ENCODE measurements around the gene AHSG. TPM values are rescaled to one million over a fixed set of nuclear protein-coding genes. Genes with fewer than 3 reads are reported as not detected.

AHSG gene
- total RNA-seq, 4 donors from 2014 or later, result 0.36 TPM; not detected in 3

DNA sequence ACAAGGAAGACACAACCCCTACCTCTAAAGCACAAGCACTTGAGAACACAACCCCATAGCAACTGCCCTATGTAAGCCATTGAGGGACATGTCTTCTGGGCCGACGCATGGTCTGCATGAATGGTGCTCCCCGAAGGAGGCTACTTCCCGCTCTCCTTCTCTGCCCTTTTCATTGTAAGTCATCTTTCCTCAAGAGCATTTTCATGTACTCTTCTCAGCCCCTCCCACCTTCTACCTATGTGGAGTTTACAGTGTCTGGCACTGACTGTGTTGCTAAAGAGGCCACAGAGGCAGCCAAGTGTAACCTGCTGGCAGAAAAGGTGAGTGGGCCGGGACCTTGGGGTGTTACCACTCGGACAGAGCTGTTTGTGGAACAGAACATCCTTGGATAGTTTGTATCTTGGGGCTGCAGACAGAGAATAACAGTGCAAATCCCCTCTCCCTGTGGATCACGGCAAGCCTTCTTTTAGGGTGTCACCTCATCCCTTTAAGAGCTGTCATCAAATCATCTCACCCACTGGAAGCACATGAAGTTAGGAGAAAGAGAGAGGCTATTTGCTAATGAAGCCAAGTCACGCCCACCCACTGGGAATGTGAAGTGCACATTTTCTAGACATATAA is 5.6 kb downstream of the AHSG start:
- H3K4me3 ChIP-seq (ENCODE audit: low read depth, poor library complexity, severe bottlenecking), result no peak overlapping the region
- TF ChIP-seq, protein P1, sequence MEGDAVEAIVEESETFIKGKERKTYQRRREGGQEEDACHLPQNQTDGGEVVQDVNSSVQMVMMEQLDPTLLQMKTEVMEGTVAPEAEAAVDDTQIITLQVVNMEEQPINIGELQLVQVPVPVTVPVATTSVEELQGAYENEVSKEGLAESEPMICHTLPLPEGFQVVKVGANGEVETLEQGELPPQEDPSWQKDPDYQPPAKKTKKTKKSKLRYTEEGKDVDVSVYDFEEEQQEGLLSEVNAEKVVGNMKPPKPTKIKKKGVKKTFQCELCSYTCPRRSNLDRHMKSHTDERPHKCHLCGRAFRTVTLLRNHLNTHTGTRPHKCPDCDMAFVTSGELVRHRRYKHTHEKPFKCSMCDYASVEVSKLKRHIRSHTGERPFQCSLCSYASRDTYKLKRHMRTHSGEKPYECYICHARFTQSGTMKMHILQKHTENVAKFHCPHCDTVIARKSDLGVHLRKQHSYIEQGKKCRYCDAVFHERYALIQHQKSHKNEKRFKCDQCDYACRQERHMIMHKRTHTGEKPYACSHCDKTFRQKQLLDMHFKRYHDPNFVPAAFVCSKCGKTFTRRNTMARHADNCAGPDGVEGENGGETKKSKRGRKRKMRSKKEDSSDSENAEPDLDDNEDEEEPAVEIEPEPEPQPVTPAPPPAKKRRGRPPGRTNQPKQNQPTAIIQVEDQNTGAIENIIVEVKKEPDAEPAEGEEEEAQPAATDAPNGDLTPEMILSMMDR (IDR thresholded peaks at IDR 0.05), result no peak
- no peak for TF ChIP-seq POLR2A (IDR thresholded peaks at IDR 0.05)
- intact Hi-C loops (cut with DNase I; ENCODE audit: low total_unique reads), result loop anchor here (10.0 kb wide), 2 partner anchors 136 to 206 kb away; no protein-coding TSS in a partner anchor
- DNase-seq (ENCODE audit: low spot score in 2 of 2), result no peak
- 87 to 88% methylated on average over 8 of the region's 8 CpGs for WGBS, 2 donors

DNA sequence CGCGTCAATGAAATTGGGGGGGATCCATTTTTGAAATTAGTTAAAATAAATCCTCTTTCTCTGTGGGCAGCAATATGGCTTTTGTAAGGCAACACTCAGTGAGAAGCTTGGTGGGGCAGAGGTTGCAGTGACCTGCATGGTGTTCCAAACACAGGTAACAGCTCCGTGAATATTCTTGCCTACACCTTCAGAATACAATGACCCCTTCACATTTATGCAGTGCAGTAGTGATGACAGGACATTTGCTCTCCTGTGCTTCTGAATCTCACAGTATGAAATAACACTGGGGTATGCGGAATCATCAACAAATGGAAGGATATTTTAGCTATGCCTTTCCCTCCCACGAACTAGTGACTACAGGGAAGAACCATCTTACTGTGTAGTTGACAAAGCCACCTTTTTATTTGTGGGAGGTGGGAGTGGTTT is 6.9 kb downstream of the AHSG start:
- no peak overlapping the region for H3K4me3 ChIP-seq (ENCODE audit: low read depth, poor library complexity, severe bottlenecking)
- TF ChIP-seq, protein P1 (IDR thresholded peaks at IDR 0.05), result no peak
- no peak for TF ChIP-seq POLR2A (IDR thresholded peaks at IDR 0.05)
- DNase-seq (ENCODE audit: low spot score in 2 of 2), result no peak
- WGBS, 2 donors, result 92% methylated on average over 5 of the region's 5 CpGs
- intact Hi-C loops (cut with DNase I; ENCODE audit: low total_unique reads), result loop anchor here (10.0 kb wide), 2 partner anchors 135 to 205 kb away; no protein-coding TSS in a partner anchor

DNA sequence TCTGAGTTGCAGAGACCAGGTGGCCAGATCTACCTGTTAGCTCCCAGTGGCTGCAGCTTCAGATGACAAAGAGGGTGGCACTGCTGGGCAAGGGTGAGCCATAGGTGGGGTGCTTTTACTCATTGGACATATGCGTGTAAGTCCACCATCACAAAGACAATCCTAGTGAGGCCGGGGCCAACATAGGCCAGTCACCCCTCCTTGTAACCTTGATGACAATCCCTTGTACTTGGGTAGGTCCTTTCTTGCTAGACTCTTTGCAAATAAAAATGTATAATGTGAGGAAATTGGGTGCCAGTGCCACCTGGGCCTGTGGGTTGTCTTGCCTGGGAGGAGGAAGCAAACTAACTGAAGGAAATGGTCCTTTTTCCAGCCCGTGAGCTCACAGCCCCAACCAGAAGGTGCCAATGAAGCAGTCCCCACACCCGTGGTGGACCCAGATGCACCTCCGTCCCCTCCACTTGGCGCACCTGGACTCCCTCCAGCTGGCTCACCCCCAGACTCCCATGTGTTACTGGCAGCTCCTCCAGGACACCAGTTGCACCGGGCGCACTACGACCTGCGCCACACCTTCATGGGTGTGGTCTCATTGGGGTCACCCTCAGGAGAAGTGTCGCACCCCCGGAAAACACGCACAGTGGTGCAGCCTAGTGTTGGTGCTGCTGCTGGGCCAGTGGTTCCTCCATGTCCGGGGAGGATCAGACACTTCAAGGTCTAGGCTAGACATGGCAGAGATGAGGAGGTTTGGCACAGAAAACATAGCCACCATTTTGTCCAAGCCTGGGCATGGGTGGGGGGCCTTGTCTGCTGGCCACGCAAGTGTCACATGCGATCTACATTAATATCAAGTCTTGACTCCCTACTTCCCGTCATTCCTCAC is 7.6 kb downstream of the AHSG start:
- WGBS, 2 donors, result 82 to 83% methylated on average over 12 to 17 of the region's 17 CpGs
- H3K4me3 ChIP-seq (ENCODE audit: low read depth, poor library complexity, severe bottlenecking), result no peak overlapping the region
- DNase-seq (ENCODE audit: low spot score in 2 of 2), result no peak
- TF ChIP-seq, protein P1 (IDR thresholded peaks at IDR 0.05), result no peak
- no peak for TF ChIP-seq POLR2A (IDR thresholded peaks at IDR 0.05)
- intact Hi-C loops (cut with DNase I; ENCODE audit: low total_unique reads), result no loop called here

DNA sequence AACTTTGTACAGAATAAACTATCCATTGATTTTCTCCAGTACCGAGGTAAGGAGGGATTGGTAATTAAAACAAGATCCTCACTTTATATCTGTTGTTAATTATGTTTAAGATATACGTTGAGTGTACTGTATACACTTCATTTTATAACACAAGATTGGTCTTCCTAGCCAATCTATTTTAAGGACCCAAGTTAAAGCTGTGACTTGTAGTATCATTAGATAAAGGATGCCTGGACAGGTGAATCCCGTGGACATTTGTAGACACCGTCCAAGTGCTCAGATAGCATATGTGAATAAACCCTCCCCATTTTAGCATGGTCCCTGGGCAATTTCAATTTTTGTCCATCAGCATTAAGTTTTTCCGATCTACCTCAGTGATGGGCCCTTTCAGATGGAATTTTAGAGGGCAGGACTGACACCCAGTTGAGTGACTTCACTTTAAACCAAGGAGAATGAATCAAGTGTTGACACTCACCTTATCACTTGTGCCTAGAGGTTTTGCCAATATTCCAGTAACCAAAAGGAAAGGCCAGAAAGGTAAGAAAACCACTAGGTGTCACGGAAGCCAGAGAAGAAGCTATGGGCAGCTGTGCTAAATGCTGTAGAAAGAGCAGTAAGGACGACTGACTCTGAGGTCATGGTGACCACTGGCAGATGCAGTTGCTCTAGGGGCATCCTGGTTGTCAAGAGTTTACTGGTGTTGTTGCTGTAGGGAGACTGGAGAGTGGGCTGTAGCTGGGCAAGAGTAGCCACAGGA is 9.2 kb downstream of the AHSG start:
- WGBS, 2 donors, result 71 to 82% methylated on average over 7 of the region's 7 CpGs
- no peak for DNase-seq (ENCODE audit: low spot score in 2 of 2)
- intact Hi-C loops (cut with DNase I; ENCODE audit: low total_unique reads), result no loop called here
- no peak overlapping the region for H3K4me3 ChIP-seq (ENCODE audit: low read depth, poor library complexity, severe bottlenecking)
- no peak for TF ChIP-seq POLR2A (IDR thresholded peaks at IDR 0.05)
- TF ChIP-seq, protein P1 (IDR thresholded peaks at IDR 0.05), result no peak

DNA sequence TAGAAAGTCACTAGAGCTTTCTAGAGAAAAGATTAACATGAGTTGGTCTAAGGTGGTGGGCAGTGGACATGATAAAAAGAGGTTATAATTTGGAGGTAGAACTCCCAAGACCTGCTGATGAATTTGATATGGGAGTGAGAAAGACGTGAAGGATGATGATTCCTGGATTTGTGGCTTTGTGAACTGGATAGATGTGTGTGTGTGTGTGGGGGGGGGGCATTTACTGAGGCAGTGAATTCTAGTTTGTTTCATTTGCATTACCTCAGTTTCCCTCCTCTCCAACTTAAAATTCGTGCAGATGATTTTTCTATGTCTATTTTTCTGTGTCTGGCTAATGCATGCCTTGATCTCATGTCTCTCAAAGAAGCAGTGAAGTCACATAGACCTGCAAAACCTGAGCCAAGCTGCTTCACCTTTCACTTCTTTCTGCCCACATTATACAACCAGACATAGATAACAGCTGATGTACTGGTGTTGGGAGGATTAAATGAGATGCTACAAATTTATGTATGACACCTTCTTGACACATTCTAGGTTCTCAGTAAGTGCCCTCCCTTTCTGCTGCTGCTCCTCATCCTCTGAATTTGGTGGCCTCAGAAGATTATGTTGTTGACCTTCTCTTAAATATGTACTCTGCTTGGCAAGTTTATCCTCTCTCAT is 9.9 kb downstream of the AHSG start:
- TF ChIP-seq, protein P1 (IDR thresholded peaks at IDR 0.05), result no peak
- no peak for TF ChIP-seq POLR2A (IDR thresholded peaks at IDR 0.05)
- intact Hi-C loops (cut with DNase I; ENCODE audit: low total_unique reads), result no loop called here
- 36 to 37% methylated on average over 2 of the region's 2 CpGs for WGBS, 2 donors
- no peak overlapping the region for H3K4me3 ChIP-seq (ENCODE audit: low read depth, poor library complexity, severe bottlenecking)
- no peak for DNase-seq (ENCODE audit: low spot score in 2 of 2)
